HepG2 (cell line): Measurements from ENCODE around the gene CDV3. TPM values are rescaled to one million over a fixed set of nuclear protein-coding genes. Genes with fewer than 3 reads are reported as not detected.
A peak's percentile ranks its signal among the peaks of the same experiment; 100 is the strongest.

Source experiments
- ASH2L ChIP-seq: fragments of 300-600, 200-600 bp; sonication (generic); IDR thresholded peaks from 2 replicates; pipeline ENCODE4 v1.7.0; 2017; ENCODE audit warnings: low read depth, mild to moderate bottlenecking, moderate library complexity, mixed read lengths, low read length; ENCODE audit not compliant: insufficient read length
- KLF6 ChIP-seq: IDR thresholded peaks from 2 replicates; pipeline ENCODE4 v1.8.0; 2016; ENCODE audit warnings: missing biosample characterization, missing genetic modification reagents
- PHF21A ChIP-seq: sonication (generic); formaldehyde crosslinking; IDR thresholded peaks from 2 replicates; pipeline ENCODE4 v1.5.0; 2020; ENCODE audit warnings: mild to moderate bottlenecking, missing genetic modification reagents
- SIX4 ChIP-seq: sonication (generic); formaldehyde crosslinking; IDR thresholded peaks from 2 replicates; pipeline ENCODE4 v1.4.0; 2020; ENCODE audit warnings: missing genetic modification reagents
- SOX5 ChIP-seq: IDR thresholded peaks from 2 replicates; pipeline ENCODE4 v1.6.1; 2016; ENCODE audit warnings: borderline replicate concordance
- TBX2 ChIP-seq: sonication (generic); formaldehyde crosslinking; IDR thresholded peaks from 2 replicates; pipeline ENCODE4 v1.5.0; 2020; ENCODE audit warnings: missing genetic modification reagents, mild to moderate bottlenecking, borderline replicate concordance
- ZFP36L2 ChIP-seq: sonication (generic); formaldehyde crosslinking; IDR thresholded peaks from 2 replicates; pipeline ENCODE4 v1.4.0; 2020; ENCODE audit warnings: missing genetic modification reagents
- ZNF136 ChIP-seq: sonication (generic); formaldehyde crosslinking; IDR thresholded peaks from 2 replicates; pipeline ENCODE4 v1.8.1; 2022; ENCODE audit warnings: low read depth, mild to moderate bottlenecking, moderate library complexity, missing genetic modification reagents
- polyA plus RNA-seq, 8 experiments: library from polyadenylated mRNA; depleted of rRNA in 3 of 8; stranded (reverse) in 7 of 8; unstranded in 1 of 8; fragments of >200 nt; fragmentation: Illumina TruSeq in 4 of 8; extraction: Trizol in 4 of 8; gene quantifications; 2 replicates each; pipeline versions ENCODE4 v1.2.1 to v1.2.3, GENCODE V29; 2011 to 2016; ENCODE audit warnings: low read depth in 4 of 8, missing spikeins in 1 of 8, mixed read lengths in 1 of 8; ENCODE audit not compliant: insufficient read depth in 1 of 8
- total RNA-seq, 5 experiments: library from RNA; depleted of rRNA; stranded (reverse); fragments of >200 nt; fragmentation: Illumina TruSeq; extraction: Trizol; gene quantifications; 2 replicates each; pipeline ENCODE4 v1.2.3, GENCODE V29; 2016; ENCODE audit warnings: low read depth in 1 of 5
- TF ChIP-seq, protein P1 (sequence below): sonication (generic); formaldehyde crosslinking; IDR thresholded peaks from 2 replicates; pipeline ENCODE4 v1.4.0; 2020; ENCODE audit warnings: mild to moderate bottlenecking, missing genetic modification reagents
- TF ChIP-seq, protein P2 (sequence below): sonication (generic); IDR thresholded peaks from 2 replicates; pipeline ENCODE4 v1.6.1; 2016; ENCODE audit warnings: low read depth, borderline replicate concordance
- TF ChIP-seq, protein P3 (sequence below): sonication (generic); formaldehyde crosslinking; IDR thresholded peaks from 2 replicates; pipeline ENCODE4 v1.4.0; 2020; ENCODE audit warnings: mild to moderate bottlenecking, low read depth, missing genetic modification reagents
- TF ChIP-seq, protein P4 (sequence below), 2 experiments: sonication (generic) in 1 of 2; formaldehyde crosslinking in 1 of 2; IDR thresholded peaks; 2 replicates each; pipeline versions ENCODE4 v1.5.1 to v1.6.1; 2011 to 2020; ENCODE audit warnings: borderline replicate concordance in 1 of 2, low read depth in 1 of 2, low read length in 1 of 2, mild to moderate bottlenecking in 1 of 2, missing genetic modification reagents in 1 of 2, moderate library complexity in 1 of 2

The CDV3 gene
- total and polyA plus RNA-seq, 2 of the 13 experiments (the other 11 are each of a cell fraction or from before 2014, with no cell fraction given), result 46.6 to 145 TPM

GRCh38 chr3:133574260-133574881 is 885 bp downstream of the CDV3 start (continued):
- TF ChIP-seq, protein P1, sequence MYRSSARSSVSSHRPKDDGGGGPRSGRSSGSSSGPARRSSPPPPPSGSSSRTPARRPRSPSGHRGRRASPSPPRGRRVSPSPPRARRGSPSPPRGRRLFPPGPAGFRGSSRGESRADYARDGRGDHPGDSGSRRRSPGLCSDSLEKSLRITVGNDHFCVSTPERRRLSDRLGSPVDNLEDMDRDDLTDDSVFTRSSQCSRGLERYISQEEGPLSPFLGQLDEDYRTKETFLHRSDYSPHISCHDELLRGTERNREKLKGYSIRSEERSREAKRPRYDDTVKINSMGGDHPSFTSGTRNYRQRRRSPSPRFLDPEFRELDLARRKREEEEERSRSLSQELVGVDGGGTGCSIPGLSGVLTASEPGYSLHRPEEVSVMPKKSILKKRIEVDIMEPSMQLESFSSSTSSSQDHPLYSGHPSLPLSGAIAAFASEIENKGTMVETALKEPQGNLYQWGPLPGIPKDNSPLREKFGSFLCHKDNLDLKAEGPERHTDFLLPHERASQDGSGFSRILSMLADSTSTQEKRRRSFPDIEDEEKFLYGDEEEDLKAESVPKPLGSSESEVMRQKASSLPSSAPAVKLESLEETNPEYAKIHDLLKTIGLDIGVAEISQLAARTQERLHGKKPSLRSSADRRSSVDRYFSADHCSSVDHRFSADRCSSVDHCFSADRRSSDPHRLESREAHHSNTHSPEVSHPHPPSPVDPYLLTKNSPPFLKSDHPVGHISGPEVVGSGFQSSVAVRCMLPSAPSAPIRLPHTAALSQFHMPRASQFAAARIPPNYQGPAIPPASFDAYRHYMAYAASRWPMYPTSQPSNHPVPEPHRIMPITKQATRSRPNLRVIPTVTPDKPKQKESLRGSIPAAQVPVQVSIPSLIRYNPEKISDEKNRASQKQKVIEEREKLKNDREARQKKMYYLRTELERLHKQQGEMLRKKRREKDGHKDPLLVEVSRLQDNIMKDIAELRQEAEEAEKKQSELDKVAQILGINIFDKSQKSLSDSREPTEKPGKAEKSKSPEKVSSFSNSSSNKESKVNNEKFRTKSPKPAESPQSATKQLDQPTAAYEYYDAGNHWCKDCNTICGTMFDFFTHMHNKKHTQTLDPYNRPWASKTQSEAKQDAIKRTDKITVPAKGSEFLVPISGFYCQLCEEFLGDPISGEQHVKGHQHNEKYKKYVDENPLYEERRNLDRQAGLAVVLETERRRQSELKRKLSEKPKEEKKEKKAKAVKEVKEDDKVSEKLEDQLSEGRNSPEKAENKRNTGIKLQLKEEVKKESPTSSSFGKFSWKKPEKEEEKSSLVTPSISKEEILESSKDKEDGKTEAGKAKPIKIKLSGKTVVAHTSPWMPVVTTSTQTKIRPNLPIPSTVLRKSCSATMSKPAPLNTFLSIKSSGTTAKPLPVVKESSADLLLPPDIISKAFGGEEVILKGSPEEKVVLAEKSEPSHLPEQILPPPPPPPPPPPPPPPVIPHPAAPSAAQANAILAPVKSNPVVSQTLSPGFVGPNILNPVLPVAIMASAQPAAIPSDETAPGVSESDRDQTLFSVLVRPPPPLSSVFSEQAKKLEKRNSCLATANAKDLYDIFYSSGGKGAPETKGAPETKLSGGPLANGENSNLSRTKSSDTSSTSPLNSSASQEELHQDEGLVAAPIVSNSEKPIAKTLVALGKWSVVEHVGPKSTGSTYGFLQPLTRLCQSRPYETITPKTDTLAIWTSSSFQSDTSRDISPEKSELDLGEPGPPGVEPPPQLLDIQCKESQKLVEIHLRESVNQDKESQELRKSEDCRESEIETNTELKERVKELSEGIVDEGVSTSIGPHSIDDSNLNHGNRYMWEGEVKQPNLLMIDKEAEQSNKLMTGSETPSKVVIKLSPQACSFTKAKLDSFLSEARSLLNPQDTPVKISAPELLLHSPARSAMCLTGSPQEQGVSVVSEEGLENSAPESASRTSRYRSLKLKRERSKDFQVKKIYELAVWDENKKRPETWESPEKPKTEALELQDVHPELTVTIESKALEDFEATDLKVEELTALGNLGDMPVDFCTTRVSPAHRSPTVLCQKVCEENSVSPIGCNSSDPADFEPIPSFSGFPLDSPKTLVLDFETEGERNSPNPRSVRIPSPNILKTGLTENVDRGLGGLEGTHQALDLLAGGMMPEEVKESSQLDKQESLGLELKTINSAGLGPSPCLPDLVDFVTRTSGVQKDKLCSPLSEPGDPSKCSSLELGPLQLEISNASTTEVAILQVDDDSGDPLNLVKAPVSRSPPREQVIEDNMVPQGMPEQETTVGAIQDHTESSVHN (CRISPR knock-in tag), result no peak
- TF ChIP-seq KLF6 (CRISPR knock-in tag) (0 out of 2 replicates have a peak, but pooled peaks have one; percentile 42), ZNF136 (CRISPR knock-in tag) (no peak), SOX5 (no peak), TBX2 (CRISPR knock-in tag) (peak; percentile 41; the same call in 1 of the 2 replicates), SIX4 (CRISPR knock-in tag) (no peak), ZFP36L2 (CRISPR knock-in tag) (no peak), PHF21A (CRISPR knock-in tag) (peak; percentile 34; the same call in 1 of the 2 replicates), ASH2L (no peak)
- TF ChIP-seq, protein P2, sequence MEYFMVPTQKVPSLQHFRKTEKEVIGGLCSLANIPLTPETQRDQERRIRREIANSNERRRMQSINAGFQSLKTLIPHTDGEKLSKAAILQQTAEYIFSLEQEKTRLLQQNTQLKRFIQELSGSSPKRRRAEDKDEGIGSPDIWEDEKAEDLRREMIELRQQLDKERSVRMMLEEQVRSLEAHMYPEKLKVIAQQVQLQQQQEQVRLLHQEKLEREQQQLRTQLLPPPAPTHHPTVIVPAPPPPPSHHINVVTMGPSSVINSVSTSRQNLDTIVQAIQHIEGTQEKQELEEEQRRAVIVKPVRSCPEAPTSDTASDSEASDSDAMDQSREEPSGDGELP, result 0 out of 2 replicates have a peak, but pooled peaks have one; percentile 14
- TF ChIP-seq, protein P3, sequence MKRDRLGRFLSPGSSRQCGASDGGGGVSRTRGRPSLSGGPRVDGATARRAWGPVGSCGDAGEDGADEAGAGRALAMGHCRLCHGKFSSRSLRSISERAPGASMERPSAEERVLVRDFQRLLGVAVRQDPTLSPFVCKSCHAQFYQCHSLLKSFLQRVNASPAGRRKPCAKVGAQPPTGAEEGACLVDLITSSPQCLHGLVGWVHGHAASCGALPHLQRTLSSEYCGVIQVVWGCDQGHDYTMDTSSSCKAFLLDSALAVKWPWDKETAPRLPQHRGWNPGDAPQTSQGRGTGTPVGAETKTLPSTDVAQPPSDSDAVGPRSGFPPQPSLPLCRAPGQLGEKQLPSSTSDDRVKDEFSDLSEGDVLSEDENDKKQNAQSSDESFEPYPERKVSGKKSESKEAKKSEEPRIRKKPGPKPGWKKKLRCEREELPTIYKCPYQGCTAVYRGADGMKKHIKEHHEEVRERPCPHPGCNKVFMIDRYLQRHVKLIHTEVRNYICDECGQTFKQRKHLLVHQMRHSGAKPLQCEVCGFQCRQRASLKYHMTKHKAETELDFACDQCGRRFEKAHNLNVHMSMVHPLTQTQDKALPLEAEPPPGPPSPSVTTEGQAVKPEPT, result no peak
- TF ChIP-seq, protein P4, sequence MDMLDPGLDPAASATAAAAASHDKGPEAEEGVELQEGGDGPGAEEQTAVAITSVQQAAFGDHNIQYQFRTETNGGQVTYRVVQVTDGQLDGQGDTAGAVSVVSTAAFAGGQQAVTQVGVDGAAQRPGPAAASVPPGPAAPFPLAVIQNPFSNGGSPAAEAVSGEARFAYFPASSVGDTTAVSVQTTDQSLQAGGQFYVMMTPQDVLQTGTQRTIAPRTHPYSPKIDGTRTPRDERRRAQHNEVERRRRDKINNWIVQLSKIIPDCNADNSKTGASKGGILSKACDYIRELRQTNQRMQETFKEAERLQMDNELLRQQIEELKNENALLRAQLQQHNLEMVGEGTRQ (IDR thresholded peaks at IDR 0.05; ENCODE audit: low read depth, low read length), result peak; percentile 59
- TF ChIP-seq, protein P4 (CRISPR knock-in tag; IDR thresholded peaks at IDR 0.05; ENCODE audit: borderline replicate concordance), result no peak; the same call in 1 of the 2 replicates
